GM10248 (cell line): ENCODE measurements around the gene ZNF175.

Experiments
- CTCF ChIA-PET: fragments of 300-600 bp; sonication (Branson Sonifier 250); formaldehyde crosslinking; extraction: SDS; loops from one replicate; lab custom pipeline; 2021; ENCODE audit warnings: antibody characterized with exemption; lab: Yijun Ruan, JAX
- POLR2A ChIA-PET: fragments of 350-650 bp; sonication (Branson Sonifier 250); formaldehyde crosslinking; extraction: SDS; loops from one replicate; lab custom pipeline; 2020; ENCODE audit warnings: antibody characterized with exemption; lab: Yijun Ruan, JAX
- DNase-seq: peaks from one replicate; pipeline ENCODE4 v3.0.0; 2012; ENCODE audit errors: extremely low spot score
- CTCF ChIP-seq: IDR thresholded peaks from 2 replicates; pipeline ENCODE4 v1.5.1; 2012; ENCODE audit warnings: mild to moderate bottlenecking, low read depth; ENCODE audit errors: extremely low read depth, missing control alignments, control extremely low read depth

The ZNF175 gene

GRCh38 chr19:51595190-51596175 is 24.4 kb downstream of the ZNF175 start:
- no peak for DNase-seq
- TF ChIP-seq CTCF: no peak
- ChIA-PET CTCF (interaction anchor here (0.9 to 1.6 kb wide), 4 partner anchors 30 to 120 kb away, joined by 3 read pairs; no protein-coding TSS in a partner anchor), POLR2A (no interaction called here)

DNA sequence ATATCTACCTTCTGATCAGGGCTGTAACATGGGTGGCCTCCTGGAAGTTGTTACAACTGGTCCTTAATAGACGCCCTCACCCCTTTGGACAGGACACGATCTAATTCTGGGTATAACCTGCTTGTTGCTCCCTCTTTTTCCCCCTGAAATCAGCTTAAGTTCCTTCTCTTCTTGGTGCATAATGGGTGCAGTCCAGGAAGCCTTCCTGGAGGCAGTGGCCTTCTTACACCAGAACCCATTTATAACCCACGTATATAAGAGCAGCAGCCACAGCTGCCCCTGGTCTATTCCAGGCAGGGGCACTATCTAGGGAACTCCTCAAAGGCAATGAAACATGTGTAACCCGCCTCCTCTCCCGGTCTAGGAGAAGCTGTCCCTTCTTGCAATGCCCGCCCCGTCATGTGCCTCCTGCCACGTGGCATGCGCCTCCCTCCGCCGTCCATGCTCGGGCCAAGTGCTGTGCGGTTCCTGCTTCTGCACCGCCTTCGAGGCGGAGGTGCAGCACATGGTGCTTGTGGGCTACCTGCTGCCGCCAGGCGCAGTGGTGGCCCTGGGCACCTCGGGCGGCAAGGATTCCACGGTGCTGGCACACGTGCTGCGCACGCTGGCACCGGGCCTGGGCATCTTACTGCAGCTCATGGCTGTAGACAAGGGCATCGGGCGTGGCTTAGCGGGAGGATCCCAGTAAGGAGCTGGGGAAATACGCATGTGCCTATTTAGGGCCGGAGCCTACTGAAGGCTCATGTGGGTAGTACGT is 27.3 kb downstream of the ZNF175 start:
- CTCF ChIA-PET: interaction anchor here (0.8 to 1.8 kb wide), 6 partner anchors 10 to 177 kb away, joined by 3 to 7 read pairs (median 4); no protein-coding TSS in a partner anchor
- no peak for TF ChIP-seq CTCF
- DNase-seq: no peak
- POLR2A ChIA-PET: no interaction called here

DNA sequence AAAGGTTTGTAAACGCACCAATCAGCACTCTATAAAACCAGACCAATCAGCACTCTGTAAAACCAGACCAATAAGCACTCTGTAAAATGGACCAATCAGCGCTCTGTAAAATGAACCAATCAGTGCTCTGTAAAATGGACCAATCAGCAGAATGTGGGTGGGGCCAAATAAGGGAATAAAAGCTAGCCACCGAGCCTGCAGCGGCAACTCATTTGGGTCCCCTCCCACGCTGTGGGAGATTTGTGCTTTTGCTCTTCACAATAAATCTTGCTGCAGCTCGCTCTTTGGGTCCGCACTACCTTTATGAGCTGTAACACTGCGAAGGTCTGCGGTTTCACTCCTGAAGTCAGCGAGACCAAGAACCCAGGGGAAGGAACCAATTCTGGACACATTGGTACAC is 28.0 kb downstream of the ZNF175 start:
- POLR2A ChIA-PET: no interaction called here
- no peak for TF ChIP-seq CTCF
- CTCF ChIA-PET: interaction anchor here (0.8 to 1.8 kb wide), 5 partner anchors 26 to 178 kb away, joined by 3 to 7 read pairs (median 4); no protein-coding TSS in a partner anchor
- no peak for DNase-seq

DNA sequence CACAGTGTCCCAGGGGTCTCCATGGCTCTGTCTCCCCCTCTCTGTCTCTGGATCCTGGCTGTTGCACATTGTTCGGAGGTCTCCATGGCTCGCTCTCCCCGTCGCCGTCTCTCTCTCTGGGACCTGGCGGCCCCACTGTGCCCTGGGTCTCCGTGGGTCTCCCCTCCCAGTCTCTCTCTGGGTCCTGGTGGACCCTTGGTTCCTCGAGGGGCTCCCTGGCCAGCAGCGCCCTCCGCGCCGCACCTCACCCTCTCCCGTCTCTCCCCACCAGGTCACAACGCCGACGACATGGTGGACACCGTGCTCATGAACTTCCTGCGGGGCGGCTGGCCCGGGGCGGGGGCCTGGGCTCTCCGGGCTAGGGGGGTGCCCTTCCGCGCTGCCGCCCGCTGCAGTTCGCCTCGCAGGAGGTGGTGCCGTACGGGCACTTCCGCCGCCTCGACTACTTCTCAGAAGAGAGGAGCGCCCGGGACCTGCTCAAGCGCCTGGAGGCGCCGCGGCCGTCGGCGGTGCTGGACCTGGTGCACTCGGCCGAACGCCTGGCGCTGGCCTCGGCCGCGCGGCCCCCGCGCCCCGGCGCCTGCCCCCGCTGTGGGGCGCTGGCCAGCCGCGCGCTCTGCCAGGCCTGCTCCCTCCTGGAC is 30.0 kb downstream of the ZNF175 start:
- DNase-seq: peak; percentile 41
- ChIA-PET POLR2A (no interaction called here), CTCF (interaction anchor here (0.8 to 1.4 kb wide), 2 partner anchors 10 to 56 kb away, joined by 3 read pairs; no protein-coding TSS in a partner anchor)
- TF ChIP-seq CTCF: peak; percentile 29

DNA sequence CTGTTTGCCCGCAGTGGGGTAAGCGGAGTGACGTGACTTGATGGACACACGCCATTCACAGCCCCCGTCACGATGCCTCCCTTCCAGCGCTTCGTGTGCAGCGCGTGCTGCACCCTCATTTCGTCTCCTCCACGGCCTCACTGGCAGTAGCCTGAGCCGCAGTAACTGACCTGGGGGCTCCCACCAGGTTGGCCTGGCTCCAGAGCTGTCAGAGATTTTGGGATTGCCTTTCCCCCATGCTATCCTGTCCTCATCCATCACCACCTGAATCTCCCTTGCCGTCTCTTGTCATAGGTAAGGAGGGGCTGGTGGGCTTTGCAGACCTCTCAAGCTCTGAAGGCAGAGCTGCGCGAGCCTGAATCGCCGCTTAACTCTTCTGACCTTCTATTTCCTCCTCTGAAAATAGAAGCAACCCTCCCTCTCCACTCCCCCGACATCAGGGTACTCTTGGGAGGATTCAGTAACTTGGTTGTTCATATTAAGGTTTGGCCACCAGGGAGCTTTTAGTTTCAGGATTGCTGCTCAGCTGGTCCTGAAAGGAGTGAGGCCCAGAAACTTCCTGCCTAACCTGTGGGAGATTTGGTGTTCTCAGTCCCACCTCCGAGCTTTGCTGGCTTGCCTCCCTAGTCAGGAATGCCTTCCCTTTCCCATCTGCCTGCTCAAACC is 31.2 kb downstream of the ZNF175 start:
- POLR2A ChIA-PET: no interaction called here
- DNase-seq: peak; percentile 63
- CTCF ChIA-PET: interaction anchor here (0.7 to 2.3 kb wide), 15 partner anchors 8 to 131 kb away, joined by 3 to 10 read pairs (median 3); no protein-coding TSS in a partner anchor
- no peak for TF ChIP-seq CTCF
